ENCODE results near the gene TRMT2A.

DNA sequence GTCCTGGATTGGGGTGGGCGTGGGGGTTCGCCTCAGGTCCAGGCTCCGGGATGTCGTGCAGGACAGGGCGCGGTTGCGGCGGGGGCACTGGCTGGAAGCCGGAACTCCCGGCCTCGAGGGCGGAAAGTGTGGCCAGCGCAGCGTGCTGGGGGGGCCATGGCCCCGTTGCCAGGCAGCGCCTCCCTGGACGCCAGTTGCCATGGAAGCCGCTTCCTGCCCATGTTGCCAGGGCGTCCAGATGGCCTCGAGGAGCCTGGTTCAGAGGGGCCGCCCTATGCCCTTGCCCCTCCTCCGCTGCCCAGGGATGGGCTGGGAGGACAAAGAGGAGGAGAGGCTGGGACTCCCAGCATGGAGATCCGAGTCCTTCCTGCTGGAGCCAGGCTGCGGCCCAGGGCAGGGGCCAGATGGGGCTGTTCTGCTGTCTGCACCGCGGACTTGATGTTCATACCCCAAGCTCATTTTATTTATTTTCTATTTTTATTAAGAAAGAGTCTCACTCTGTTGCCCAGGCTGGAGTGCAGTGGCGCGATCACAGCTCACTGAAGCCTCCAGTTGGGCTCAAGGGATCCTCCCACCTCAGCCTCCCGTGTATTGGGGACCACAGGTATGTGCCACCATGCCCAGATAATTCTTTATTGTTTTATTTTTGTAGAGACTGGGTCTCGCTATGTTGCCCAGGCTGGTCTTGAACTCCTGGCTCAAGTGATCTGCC lies 38.5 kb upstream of the TRMT2A start:
- TF ChIP-seq POLR2A (IDR thresholded peaks at IDR 0.05) = no peak
- TF ChIP-seq, protein P1, sequence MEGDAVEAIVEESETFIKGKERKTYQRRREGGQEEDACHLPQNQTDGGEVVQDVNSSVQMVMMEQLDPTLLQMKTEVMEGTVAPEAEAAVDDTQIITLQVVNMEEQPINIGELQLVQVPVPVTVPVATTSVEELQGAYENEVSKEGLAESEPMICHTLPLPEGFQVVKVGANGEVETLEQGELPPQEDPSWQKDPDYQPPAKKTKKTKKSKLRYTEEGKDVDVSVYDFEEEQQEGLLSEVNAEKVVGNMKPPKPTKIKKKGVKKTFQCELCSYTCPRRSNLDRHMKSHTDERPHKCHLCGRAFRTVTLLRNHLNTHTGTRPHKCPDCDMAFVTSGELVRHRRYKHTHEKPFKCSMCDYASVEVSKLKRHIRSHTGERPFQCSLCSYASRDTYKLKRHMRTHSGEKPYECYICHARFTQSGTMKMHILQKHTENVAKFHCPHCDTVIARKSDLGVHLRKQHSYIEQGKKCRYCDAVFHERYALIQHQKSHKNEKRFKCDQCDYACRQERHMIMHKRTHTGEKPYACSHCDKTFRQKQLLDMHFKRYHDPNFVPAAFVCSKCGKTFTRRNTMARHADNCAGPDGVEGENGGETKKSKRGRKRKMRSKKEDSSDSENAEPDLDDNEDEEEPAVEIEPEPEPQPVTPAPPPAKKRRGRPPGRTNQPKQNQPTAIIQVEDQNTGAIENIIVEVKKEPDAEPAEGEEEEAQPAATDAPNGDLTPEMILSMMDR (IDR thresholded peaks at IDR 0.05) = no peak
